GM19468 (cell line): ENCODE results near the gene GRIFIN.

Source experiments
- ATAC-seq: cut with Tn5 transposase; IDR thresholded peaks from one replicate; pipeline ENCODE4 v1.9.1; 2021; ENCODE audit warnings: mild to moderate bottlenecking, moderate library complexity, moderate number of reproducible peaks; ENCODE audit not compliant: unreplicated experiment; ENCODE audit errors: extremely low read depth

The GRIFIN gene

DNA sequence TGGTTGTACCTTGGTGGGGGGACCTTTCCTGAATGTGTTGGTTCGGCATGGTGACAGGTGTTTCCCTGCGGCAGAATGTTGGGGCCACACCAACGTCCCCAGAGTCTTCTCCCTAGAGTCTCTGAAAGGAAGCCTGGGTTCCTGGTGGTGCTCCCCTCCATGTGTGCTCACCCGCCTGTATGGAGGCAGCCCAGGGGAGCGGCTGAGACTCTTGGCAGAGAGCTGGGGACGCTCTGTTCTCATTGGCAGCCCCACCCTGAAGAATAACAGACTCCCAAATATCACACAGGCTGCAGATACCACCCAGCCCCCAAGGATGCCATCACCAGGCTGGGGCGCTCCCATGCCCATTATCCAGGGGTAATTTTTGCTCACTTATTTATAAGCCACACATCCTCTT, 38.0 kb downstream of the GRIFIN start:
- ATAC-seq, result no peak

DNA sequence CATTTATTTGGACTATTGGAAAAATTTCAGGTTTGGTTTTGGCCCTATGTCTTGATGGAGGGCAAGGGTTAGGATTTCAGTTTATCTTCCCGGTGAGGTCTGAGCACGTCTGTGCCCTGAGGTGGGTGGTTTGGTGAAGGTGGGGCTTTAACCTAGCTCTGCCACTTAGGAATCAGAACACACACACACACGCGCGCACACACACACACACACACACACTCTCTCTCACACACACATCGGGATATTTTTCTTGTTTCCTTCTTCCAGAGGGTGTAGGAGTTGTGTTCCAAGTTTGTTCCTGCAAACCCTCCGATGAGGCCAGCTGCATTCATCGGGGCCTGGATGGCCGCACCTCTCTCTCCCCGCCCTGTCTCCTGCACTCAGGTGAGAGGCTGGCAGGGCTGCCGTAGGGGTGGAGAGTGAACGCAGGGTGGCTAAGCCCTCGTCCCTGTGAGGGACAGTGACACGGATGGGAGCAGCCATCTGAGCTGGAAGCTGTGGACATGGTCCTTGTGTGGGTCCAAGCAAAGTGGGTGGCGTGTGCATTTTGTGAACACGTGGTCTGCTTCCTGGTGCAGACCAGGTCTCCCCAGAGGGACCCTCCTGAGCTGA, 38.6 kb downstream of the GRIFIN start:
- no peak for ATAC-seq

DNA sequence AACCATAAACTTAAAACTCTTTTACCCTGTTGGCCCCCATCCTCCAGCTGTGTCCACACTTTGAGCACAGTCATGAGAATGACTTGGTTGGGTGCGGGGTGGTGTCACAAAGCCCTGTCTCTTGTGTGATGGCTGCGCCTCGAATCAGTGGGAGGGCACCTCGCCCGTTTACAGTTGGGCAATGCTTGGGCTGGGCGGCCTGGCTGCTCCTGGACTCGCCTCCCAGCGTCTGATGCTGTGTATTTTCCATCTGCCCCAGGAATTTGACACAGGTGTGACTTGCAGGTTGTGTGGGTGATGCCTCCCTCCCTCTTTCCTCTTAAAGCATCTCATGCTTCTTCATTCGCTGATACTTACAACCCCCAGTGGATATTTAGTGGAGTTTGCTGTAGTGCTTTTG, 39.1 kb downstream of the GRIFIN start:
- no peak for ATAC-seq

DNA sequence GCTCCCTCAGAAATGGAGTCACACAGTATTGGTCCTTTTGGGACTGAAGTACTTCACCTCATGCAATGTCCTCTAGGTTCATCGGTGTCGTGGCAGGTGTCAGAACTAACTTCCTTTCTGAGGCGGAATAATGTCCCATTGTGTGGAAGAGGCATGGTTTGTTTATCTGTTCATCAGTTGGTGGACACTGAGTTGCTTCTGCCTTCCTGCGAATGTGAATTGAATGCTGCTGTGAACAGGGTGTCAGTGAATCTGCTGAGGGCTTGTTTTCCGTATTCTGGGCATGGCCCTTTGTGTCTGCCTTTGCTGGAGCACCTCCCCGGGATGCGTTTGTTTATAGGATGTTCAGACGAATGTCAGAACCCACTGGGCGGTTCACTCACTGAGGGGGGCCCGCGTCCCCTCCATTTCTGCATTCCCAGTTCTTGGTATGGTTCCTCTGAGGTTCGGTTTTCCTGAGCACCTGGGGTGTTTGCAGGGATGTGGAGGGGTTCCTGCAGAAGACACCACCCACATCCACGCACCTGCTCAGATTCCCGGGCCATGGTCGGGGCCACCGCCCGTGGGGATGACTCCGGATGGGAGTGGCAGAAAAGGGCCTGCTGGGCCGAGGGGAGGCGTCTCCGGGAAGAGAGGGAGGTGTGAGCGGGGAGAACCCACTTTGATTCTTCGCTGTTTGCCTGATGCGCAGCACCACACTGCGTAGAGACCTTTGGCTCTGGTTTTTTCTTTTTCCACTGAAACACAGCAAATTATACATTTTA, 39.7 kb downstream of the GRIFIN start:
- no peak for ATAC-seq

DNA sequence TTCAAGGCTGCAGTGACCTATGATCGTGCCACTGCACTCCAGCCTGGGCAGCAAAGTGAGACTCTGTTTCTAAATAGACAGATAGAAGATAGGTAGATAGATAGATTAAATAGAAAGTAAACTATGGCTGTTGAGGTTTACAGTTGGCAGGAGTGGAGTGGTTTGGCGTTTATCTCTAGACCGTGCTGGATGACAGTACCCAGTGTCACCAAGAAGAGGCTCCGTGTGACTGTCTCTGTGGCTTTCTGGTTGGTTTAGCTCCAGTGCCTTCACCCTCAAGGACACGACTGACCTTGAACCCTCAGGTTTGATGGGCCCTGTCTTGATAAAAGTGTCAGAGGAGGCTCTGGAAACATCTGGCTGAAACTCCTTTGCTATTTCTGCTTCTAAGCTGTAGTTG, 41.1 kb downstream of the GRIFIN start:
- ATAC-seq, result no peak

DNA sequence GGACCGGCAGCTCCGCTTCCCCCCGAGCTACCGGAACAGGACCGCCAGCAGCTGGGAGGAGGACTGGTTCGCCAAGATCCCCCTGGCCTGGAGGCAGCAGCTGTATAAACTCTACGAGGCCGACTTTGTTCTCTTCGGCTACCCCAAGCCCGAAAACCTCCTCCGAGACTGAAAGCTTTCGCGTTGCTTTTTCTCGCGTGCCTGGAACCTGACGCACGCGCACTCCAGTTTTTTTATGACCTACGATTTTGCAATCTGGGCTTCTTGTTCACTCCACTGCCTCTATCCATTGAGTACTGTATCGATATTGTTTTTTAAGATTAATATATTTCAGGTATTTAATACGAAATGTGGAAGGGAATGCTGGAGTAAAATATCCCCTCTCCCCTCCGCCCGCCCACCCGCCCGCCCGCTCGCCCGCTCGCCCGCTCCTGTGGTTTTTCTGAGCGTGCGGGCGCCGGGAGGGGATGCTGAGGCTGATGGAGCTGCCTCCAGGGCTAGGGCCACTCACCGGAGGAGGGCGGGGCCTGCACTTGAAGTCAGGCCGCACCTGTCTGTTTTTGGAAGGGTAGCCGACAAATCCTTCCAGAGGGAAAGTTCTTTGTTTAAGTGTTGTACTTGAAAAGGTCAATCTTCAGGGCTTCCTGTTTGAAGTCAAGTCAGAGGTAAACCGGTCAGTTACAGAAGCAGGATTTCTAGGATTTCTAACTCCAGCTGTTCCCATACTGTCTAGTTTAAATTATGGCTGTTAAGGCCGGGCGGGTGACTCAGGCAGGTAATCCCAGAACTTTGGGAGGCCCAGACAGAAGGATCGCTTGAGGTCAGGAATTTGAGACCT, 42.3 kb downstream of the GRIFIN start:
- no peak for ATAC-seq

DNA sequence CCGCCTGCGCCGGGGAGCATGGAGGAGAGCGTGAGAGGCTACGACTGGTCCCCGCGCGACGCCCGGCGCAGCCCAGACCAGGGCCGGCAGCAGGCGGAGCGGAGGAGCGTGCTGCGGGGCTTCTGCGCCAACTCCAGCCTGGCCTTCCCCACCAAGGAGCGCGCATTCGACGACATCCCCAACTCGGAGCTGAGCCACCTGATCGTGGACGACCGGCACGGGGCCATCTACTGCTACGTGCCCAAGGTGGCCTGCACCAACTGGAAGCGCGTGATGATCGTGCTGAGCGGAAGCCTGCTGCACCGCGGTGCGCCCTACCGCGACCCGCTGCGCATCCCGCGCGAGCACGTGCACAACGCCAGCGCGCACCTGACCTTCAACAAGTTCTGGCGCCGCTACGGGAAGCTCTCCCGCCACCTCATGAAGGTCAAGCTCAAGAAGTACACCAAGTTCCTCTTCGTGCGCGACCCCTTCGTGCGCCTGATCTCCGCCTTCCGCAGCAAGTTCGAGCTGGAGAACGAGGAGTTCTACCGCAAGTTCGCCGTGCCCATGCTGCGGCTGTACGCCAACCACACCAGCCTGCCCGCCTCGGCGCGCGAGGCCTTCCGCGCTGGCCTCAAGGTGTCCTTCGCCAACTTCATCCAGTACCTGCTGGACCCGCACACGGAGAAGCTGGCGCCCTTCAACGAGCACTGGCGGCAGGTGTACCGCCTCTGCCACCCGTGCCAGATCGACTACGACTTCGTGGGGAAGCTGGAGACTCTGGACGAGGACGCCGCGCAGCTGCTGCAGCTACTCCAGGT, 43.1 kb downstream of the GRIFIN start:
- ATAC-seq, result no peak

DNA sequence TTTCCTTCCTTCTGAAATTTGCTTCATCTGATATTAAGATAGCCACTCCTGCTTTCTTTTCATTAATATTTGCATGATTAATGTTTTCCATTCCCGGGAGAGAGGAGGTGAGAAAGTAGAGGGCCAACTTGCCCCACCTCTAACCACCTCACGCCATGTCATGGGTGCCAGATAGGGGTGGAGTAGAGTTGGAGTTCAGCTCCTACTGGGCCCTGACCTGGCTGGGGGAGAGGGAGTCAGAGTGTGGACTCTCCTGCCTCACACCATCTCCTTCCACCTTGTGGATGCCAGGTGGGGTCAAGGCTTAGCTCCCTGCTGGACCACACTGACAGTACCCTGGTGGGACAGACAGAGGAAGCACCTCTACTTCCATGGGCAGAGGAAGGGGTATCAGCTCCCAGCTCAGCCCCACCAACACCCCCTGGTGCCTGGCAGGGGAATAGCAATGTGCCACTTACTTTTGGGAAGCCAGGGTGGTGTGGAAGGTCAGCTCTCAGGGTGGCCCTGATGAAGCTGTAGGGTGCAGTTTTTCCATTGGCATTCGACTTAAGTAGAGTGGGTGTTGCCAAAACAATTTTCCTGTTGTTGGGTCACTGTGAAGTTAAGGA, 44.8 kb downstream of the GRIFIN start:
- no peak for ATAC-seq

DNA sequence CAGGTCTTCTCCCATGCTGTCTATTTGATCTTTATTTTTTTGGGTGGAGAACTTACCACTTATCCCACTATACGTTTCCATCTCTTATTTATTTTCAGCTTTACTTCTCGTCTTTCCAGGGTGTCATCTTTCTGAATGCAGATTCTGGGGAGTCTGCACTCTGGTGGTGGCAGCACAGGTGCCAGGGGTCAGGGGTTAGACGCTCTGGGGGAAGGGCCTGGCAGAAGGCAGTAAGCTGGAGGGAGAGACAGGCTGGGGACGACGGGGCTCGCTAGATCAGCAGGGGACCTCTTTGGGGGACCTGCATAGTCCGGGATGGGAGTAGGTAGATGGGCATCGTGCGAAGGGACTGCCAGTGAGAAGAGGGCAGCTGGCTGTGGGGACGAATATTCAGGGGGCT, 50.4 kb downstream of the GRIFIN start:
- no peak for ATAC-seq
